HepG2 (cell line): ENCODE data around the gene COX4I2. TPM values are rescaled to one million over a fixed set of nuclear protein-coding genes. Genes with fewer than 3 reads are reported as not detected.

Experiments
- ATAC-seq: fragments of 200-7000 bp; cut with Tn5 transposase; 3 replicates; pipeline ENCODE4 v1.9.1; 2020; ENCODE audit warnings: mild to moderate bottlenecking, moderate library complexity
- BruUV-seq: library from RNA; stranded (reverse); fragments of 400-500 nt; replicated peaks from 2 replicates; lab custom pipeline; 2021; lab: Mats Ljungman, UMichigan
- CTCF ChIA-PET: fragments of 300-600 bp; formaldehyde crosslinking; extraction: SDS; loops from one replicate; lab custom pipeline; 2021; ENCODE audit warnings: low total read pairs, inconsistent platforms, low intra/inter-chr PET ratio; lab: Yijun Ruan, JAX
- POLR2A ChIA-PET: fragments of 350-600 bp; sonication (Branson Sonifier 250); formaldehyde crosslinking; loops from one replicate; lab custom pipeline; 2020; ENCODE audit warnings: antibody characterized with exemption, inconsistent platforms; lab: Yijun Ruan, JAX
- DNase-seq: peaks from one replicate; pipeline ENCODE4 v3.0.0-alpha.2; 2015; ENCODE audit warnings: low spot score
- FAIRE-seq: peaks from 3 replicates; lab custom pipeline; 2011; peaks lifted over from hg19 to GRCh38; lab: Jason Lieb, UNC
- H2AFZ ChIP-seq: one replicate; pipeline ENCODE4 v1.6.1; 2011; ENCODE audit warnings: low read length, inconsistent platforms
- H3K27ac ChIP-seq: fragments of 300-600 bp; 3 replicates; pipeline ENCODE4 v1.8.0; 2011; ENCODE audit warnings: mixed run types, mild to moderate bottlenecking, mixed read lengths, low read length, inconsistent platforms; ENCODE audit not compliant: insufficient read depth; ENCODE audit errors: extremely low read length
- H3K27me3 ChIP-seq, 2 experiments: fragments of 200-600 bp in 1 of 2; 2 replicates in 1 of 2; 3 replicates in 1 of 2; pipeline versions ENCODE4 v1.6.0 to v1.8.0; 2011; ENCODE audit warnings: low read length in 2 of 2, mild to moderate bottlenecking in 2 of 2, moderate library complexity in 2 of 2, inconsistent platforms in 1 of 2; ENCODE audit not compliant: insufficient read depth in 2 of 2, control insufficient read depth in 1 of 2
- H3K36me3 ChIP-seq, 2 experiments: fragments of 200-600 bp in 1 of 2; replicated peaks in 1 of 2; 2 replicates in 1 of 2; 3 replicates in 1 of 2; pipeline versions ENCODE4 v1.5.1 to v1.8.0; 2011; ENCODE audit warnings: low read length in 2 of 2, inconsistent platforms in 1 of 2; ENCODE audit not compliant: insufficient read depth in 2 of 2, control insufficient read depth in 1 of 2
- H3K4me1 ChIP-seq: 2 replicates; pipeline ENCODE4 v1.5.1; 2012; ENCODE audit warnings: low read length, inconsistent platforms; ENCODE audit not compliant: insufficient read depth
- H3K4me2 ChIP-seq: 2 replicates; pipeline ENCODE4 v1.6.0; 2011; ENCODE audit warnings: low read depth, low read length, inconsistent platforms
- H3K4me3 ChIP-seq, 3 experiments: fragments of 200-600 bp in 1 of 3; sonication (generic), shearing (Covaris generic) in 1 of 3; replicated peaks in 1 of 3; 2 replicates each; pipeline ENCODE4 v1.5.1; 2011 to 2016; ENCODE audit warnings: low read length in 3 of 3, inconsistent platforms in 2 of 3, low read depth in 2 of 3, mild to moderate bottlenecking in 2 of 3, control low read depth in 1 of 3, mixed read lengths in 1 of 3; ENCODE audit not compliant: insufficient read depth in 1 of 3
- H3K79me2 ChIP-seq: one replicate; pipeline ENCODE4 v1.6.1; 2011; ENCODE audit warnings: low read length, inconsistent platforms; ENCODE audit not compliant: insufficient read depth
- H3K9ac ChIP-seq: 2 replicates; pipeline ENCODE4 v1.6.0; 2011; ENCODE audit warnings: mild to moderate bottlenecking, low read depth, low read length, inconsistent platforms; ENCODE audit not compliant: insufficient read depth
- H3K9me3 ChIP-seq: 2 replicates; pipeline ENCODE4 v1.5.1; 2012; ENCODE audit warnings: mild to moderate bottlenecking, low read length
- H4K20me1 ChIP-seq: 2 replicates; pipeline ENCODE4 v1.6.0; 2011; ENCODE audit warnings: inconsistent platforms, mild to moderate bottlenecking, low read length, moderate library complexity; ENCODE audit not compliant: insufficient read depth
- IKZF4 ChIP-seq: sonication (generic); formaldehyde crosslinking; IDR thresholded peaks from 2 replicates; pipeline ENCODE4 v1.5.1; 2020; ENCODE audit warnings: borderline replicate concordance, mild to moderate bottlenecking, low read depth, missing genetic modification reagents; ENCODE audit errors: not compliant biosample characterization
- NONO ChIP-seq, 2 experiments: fragments of 450-650 bp in 1 of 2; sonication (generic) in 1 of 2; formaldehyde crosslinking in 1 of 2; IDR thresholded peaks in 1 of 2; conservative IDR thresholded peaks in 1 of 2; 2 replicates each; pipeline versions ENCODE4 v1.6.1 to v1.8.0; 2017 to 2022; ENCODE audit warnings: mild to moderate bottlenecking in 1 of 2, missing genetic modification reagents in 1 of 2, moderate library complexity in 1 of 2
- POLR2AphosphoS5 ChIP-seq: IDR thresholded peaks from 2 replicates; pipeline ENCODE4 v1.6.1; 2012; ENCODE audit warnings: low read depth, low read length
- SATB2 ChIP-seq: sonication (generic); formaldehyde crosslinking; IDR thresholded peaks from 2 replicates; pipeline ENCODE4 v1.5.0; 2020; ENCODE audit warnings: missing genetic modification reagents
- SP4 ChIP-seq: sonication (generic); formaldehyde crosslinking; IDR thresholded peaks from 2 replicates; pipeline ENCODE4 v1.8.1; 2023; ENCODE audit warnings: mild to moderate bottlenecking, missing genetic modification reagents
- TAF1 ChIP-seq: sonication (generic); formaldehyde crosslinking; IDR thresholded peaks from 2 replicates; pipeline ENCODE4 v1.4.0; 2020; ENCODE audit warnings: missing genetic modification reagents
- TSC22D2 ChIP-seq: sonication (generic); formaldehyde crosslinking; IDR thresholded peaks from 2 replicates; pipeline ENCODE4 v1.5.1; 2020; ENCODE audit warnings: missing genetic modification reagents, mild to moderate bottlenecking, borderline replicate concordance
- ZMYM2 ChIP-seq: sonication (generic); formaldehyde crosslinking; IDR thresholded peaks from 2 replicates; pipeline ENCODE4 v1.8.0; 2022; ENCODE audit warnings: mild to moderate bottlenecking, missing genetic modification reagents
- ZNF121 ChIP-seq: sonication (generic); formaldehyde crosslinking; IDR thresholded peaks from 2 replicates; pipeline ENCODE4 v1.5.0; 2020; ENCODE audit warnings: mild to moderate bottlenecking, missing genetic modification reagents
- ZNF235 ChIP-seq: sonication (generic); formaldehyde crosslinking; IDR thresholded peaks from 2 replicates; pipeline ENCODE4 v1.8.1; 2023; ENCODE audit warnings: mild to moderate bottlenecking, missing genetic modification reagents, borderline replicate concordance
- ZNF33A ChIP-seq: sonication (generic); formaldehyde crosslinking; IDR thresholded peaks from 2 replicates; pipeline ENCODE4 v1.5.1; 2020; ENCODE audit warnings: missing genetic modification reagents, mild to moderate bottlenecking, moderate library complexity, borderline replicate concordance
- ZNF431 ChIP-seq: sonication (generic); formaldehyde crosslinking; IDR thresholded peaks from 2 replicates; pipeline ENCODE4 v1.9.0; 2022; ENCODE audit warnings: missing genetic modification reagents, low read depth, mild to moderate bottlenecking, borderline replicate concordance
- ZNF563 ChIP-seq: sonication (generic); formaldehyde crosslinking; IDR thresholded peaks from 2 replicates; pipeline ENCODE4 v1.8.0; 2022; ENCODE audit warnings: mild to moderate bottlenecking, moderate library complexity, missing genetic modification reagents
- ZNF768 ChIP-seq: sonication (generic); formaldehyde crosslinking; IDR thresholded peaks from 2 replicates; pipeline ENCODE4 v1.4.0; 2020; ENCODE audit warnings: missing genetic modification reagents
- ZZZ3 ChIP-seq: sonication (generic); formaldehyde crosslinking; IDR thresholded peaks from 2 replicates; pipeline ENCODE4 v1.4.0; 2020; ENCODE audit warnings: missing genetic modification reagents, mild to moderate bottlenecking, borderline replicate concordance
- WGBS: methylation state at CpG from one replicate; pipeline ENCODE4 v1.1.6; 2017; ENCODE audit warnings: low lambda C conversion rate; 5-methylcytosine and 5-hydroxymethylcytosine counted together
- in situ Hi-C: cut with HindIII; loops from 2 replicates; pipeline ENCODE4 v1.10.0; 2017; ENCODE audit warnings: low pct_unique_long_range_greater_than_20kb; ENCODE audit not compliant: extremely low pct_ligation_motif_present
- intact Hi-C: fragments of 100-400 bp; cut with micrococcal nuclease; formaldehyde crosslinking; loops from one replicate; pipeline ENCODE4 v1.10.0; 2022; ENCODE audit not compliant: unreplicated experiment
- polyA plus RNA-seq, 8 experiments: library from polyadenylated mRNA; depleted of rRNA in 3 of 8; stranded (reverse) in 7 of 8; unstranded in 1 of 8; fragments of >200 nt; fragmentation: Illumina TruSeq in 4 of 8; extraction: Trizol in 4 of 8; gene quantifications; 2 replicates each; pipeline versions ENCODE4 v1.2.1 to v1.2.3, GENCODE V29; 2011 to 2016; ENCODE audit warnings: low read depth in 4 of 8, missing spikeins in 1 of 8, mixed read lengths in 1 of 8; ENCODE audit not compliant: insufficient read depth in 1 of 8
- total RNA-seq, 5 experiments: library from RNA; depleted of rRNA; stranded (reverse); fragments of >200 nt; fragmentation: Illumina TruSeq; extraction: Trizol; gene quantifications; 2 replicates each; pipeline ENCODE4 v1.2.3, GENCODE V29; 2016; ENCODE audit warnings: low read depth in 1 of 5
- TF ChIP-seq, protein P1 (sequence below): sonication (generic); formaldehyde crosslinking; IDR thresholded peaks from 2 replicates; pipeline ENCODE4 v1.5.0; 2020; ENCODE audit warnings: missing genetic modification reagents
- TF ChIP-seq, protein P2 (sequence below): sonication (generic); formaldehyde crosslinking; IDR thresholded peaks from 2 replicates; pipeline ENCODE4 v1.8.1; 2023; ENCODE audit warnings: missing genetic modification reagents, mild to moderate bottlenecking, borderline replicate concordance
- TF ChIP-seq, protein P3 (sequence below): sonication (generic); formaldehyde crosslinking; IDR thresholded peaks from 2 replicates; pipeline ENCODE4 v1.4.0; 2020; ENCODE audit warnings: missing genetic modification reagents

The COX4I2 gene
- total and polyA plus RNA-seq, 2 of the 13 experiments (the other 11 are each of a cell fraction or from before 2014, with no cell fraction given): 1.1 TPM; not detected in 1

DNA sequence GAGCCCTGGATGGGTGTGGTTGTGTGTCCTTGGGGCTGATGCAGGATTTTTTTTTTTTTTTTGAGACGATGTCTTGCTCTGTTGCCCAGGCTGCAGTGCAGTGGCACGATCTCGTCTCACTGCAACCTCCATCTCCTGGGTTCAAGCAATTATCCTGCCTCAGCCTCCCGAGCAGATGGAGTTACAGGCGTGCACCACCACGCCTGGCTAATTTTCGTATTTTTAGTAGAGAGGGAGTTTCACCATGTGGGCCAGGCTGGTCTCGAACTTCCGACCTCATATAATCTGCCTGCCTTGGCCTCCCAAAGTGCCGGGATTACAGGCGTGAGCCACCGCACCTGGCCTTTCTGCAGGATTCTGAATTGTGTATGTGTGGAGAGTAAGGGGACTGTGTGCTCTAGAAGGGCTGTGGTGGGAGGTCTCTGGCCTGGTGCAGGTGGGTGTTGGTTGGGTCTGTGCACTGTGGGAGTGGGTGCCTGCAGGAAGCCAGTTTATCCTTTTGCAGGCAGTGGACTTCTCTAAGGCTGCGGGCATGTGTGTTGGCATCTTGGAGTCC is 43.6 kb upstream of the COX4I2 start:
- H4K20me1 ChIP-seq: no peaks in the 10 kb centered on the region
- H3K4me3 ChIP-seq: peak overlapping the region; percentile 48 to 74 (median 63)
- H3K79me2 ChIP-seq: peaks cover 17% of the 10 kb centered on the region
- DNase-seq (no peak), FAIRE-seq (no peak), ATAC-seq (peak; percentile 5)
- CTCF ChIA-PET: interaction anchor here (1.0 to 1.4 kb wide), 2 partner anchors 18 to 25 kb away, joined by 3 to 11 read pairs; no protein-coding TSS in a partner anchor
- no TSS peak for BruUV-seq
- no peak overlapping the region for H2AFZ ChIP-seq
- H3K9me3 ChIP-seq: no peaks in the 10 kb centered on the region
- H3K4me1 ChIP-seq: peaks cover 73% of the 10 kb centered on the region
- H3K4me2 ChIP-seq: peak overlapping the region; percentile 78
- intact Hi-C loops: loop anchor here (2.0 kb wide), 1 partner anchor 17 kb away; no protein-coding TSS in a partner anchor
- in situ Hi-C loops: no loop called here
- WGBS: 53% methylated on average over 13 of the region's 13 CpGs
- no peaks in the 10 kb centered on the region for H3K36me3 ChIP-seq
- H3K27me3 ChIP-seq: no peaks in the 10 kb centered on the region; a peak in 1 of 5 replicates
- POLR2A ChIA-PET: interaction anchor here (1.0 to 12.7 kb wide), 11 partner anchors 12 to 47 kb away, joined by 3 to 362 read pairs (median 16); partner anchors contain the start of gene ID1
- peak overlapping the region; percentile 90 for H3K27ac ChIP-seq
- H3K9ac ChIP-seq: peak overlapping the region; percentile 78
- TF ChIP-seq SP4 (CRISPR knock-in tag): no peak
- TF ChIP-seq, protein P1, sequence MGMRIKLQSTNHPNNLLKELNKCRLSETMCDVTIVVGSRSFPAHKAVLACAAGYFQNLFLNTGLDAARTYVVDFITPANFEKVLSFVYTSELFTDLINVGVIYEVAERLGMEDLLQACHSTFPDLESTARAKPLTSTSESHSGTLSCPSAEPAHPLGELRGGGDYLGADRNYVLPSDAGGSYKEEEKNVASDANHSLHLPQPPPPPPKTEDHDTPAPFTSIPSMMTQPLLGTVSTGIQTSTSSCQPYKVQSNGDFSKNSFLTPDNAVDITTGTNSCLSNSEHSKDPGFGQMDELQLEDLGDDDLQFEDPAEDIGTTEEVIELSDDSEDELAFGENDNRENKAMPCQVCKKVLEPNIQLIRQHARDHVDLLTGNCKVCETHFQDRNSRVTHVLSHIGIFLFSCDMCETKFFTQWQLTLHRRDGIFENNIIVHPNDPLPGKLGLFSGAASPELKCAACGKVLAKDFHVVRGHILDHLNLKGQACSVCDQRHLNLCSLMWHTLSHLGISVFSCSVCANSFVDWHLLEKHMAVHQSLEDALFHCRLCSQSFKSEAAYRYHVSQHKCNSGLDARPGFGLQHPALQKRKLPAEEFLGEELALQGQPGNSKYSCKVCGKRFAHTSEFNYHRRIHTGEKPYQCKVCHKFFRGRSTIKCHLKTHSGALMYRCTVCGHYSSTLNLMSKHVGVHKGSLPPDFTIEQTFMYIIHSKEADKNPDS: 0 out of 2 replicates have a peak, but pooled peaks have one; percentile 18
- TF ChIP-seq POLR2AphosphoS5: no peak; the same call in 1 of the 2 replicates
- TF ChIP-seq, protein P2, sequence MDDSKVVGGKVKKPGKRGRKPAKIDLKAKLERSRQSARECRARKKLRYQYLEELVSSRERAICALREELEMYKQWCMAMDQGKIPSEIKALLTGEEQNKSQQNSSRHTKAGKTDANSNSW (CRISPR knock-in tag): peak; percentile 70; the same call in 1 of the 2 replicates
- TF ChIP-seq ZNF121 (CRISPR knock-in tag): peak; percentile 97
- TF ChIP-seq ZNF563: 0 out of 2 replicates have a peak, but pooled peaks have one; percentile 42
- no peak for TF ChIP-seq NONO (IDR thresholded peaks at IDR 0.05)
- TF ChIP-seq NONO (CRISPR knock-in tag; conservative IDR thresholded peaks at IDR 0.05): 0 out of 2 replicates have a peak, but pooled peaks have one; percentile 7
- TF ChIP-seq ZNF33A: no peak
- no peak for TF ChIP-seq IKZF4 (CRISPR knock-in tag)
- no peak for TF ChIP-seq ZNF431 (CRISPR knock-in tag)
- TF ChIP-seq, protein P3, sequence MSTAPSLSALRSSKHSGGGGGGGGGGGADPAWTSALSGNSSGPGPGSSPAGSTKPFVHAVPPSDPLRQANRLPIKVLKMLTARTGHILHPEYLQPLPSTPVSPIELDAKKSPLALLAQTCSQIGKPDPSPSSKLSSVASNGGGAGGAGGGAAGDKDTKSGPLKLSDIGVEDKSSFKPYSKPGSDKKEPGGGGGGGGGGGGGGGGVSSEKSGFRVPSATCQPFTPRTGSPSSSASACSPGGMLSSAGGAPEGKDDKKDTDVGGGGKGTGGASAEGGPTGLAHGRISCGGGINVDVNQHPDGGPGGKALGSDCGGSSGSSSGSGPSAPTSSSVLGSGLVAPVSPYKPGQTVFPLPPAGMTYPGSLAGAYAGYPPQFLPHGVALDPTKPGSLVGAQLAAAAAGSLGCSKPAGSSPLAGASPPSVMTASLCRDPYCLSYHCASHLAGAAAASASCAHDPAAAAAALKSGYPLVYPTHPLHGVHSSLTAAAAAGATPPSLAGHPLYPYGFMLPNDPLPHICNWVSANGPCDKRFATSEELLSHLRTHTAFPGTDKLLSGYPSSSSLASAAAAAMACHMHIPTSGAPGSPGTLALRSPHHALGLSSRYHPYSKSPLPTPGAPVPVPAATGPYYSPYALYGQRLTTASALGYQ (CRISPR knock-in tag): peak; percentile 14; the same call in 1 of the 2 replicates
- no peak for TF ChIP-seq TAF1
- TF ChIP-seq TSC22D2 (CRISPR knock-in tag): 0 out of 2 replicates have a peak, but pooled peaks have one; percentile 3
- 0 out of 2 replicates have a peak, but pooled peaks have one; percentile 10 for TF ChIP-seq SATB2 (CRISPR knock-in tag)
- peak; percentile 60; the same call in 1 of the 2 replicates for TF ChIP-seq ZMYM2 (CRISPR knock-in tag)
- TF ChIP-seq ZZZ3: 0 out of 2 replicates have a peak, but pooled peaks have one; percentile 73
- TF ChIP-seq ZNF235 (CRISPR knock-in tag): no peak
- peak; percentile 19; the same call in 1 of the 2 replicates for TF ChIP-seq ZNF768 (CRISPR knock-in tag)
